HG03045 (cell line): ENCODE measurements around the gene IL3RA.
"Not testable (repeated sequence)": the region's sequence is repeated elsewhere in the genome, so short reads cannot be mapped to it uniquely, and the experiment has no call there.

Experiments used
- ATAC-seq: cut with Tn5 transposase; IDR thresholded peaks from one replicate; pipeline ENCODE4 v1.9.1; 2021; ENCODE audit warnings: mild to moderate bottlenecking, moderate library complexity; ENCODE audit not compliant: unreplicated experiment

The IL3RA gene

GRCh38 chrX:1327651-1328304 lies 8.8 kb upstream of the IL3RA start:
- no peak for ATAC-seq

- ATAC-seq, result no peak
Measured at GRCh38 chrX:1330605-1331004, 6.0 kb upstream of the IL3RA start.

GRCh38 chrX:1332433-1332832 lies 4.2 kb upstream of the IL3RA start:
- not testable (repeated sequence) for ATAC-seq

- ATAC-seq, result no peak
Measured at GRCh38 chrX:1334854-1335253, 1.7 kb upstream of the IL3RA start.

- peak; percentile 35 for ATAC-seq
Measured at GRCh38 chrX:1336948-1337779, 579 bp downstream of the IL3RA start.

GRCh38 chrX:1341545-1342184 lies 5.1 kb downstream of the IL3RA start:
- ATAC-seq, result no peak

GRCh38 chrX:1349606-1350005 lies 13.0 kb downstream of the IL3RA start:
- not testable (repeated sequence) for ATAC-seq

- ATAC-seq, result no peak
Measured at GRCh38 chrX:1351981-1352714, 15.6 kb downstream of the IL3RA start.

- ATAC-seq, result no peak
Measured at GRCh38 chrX:1354036-1355019, 17.7 kb downstream of the IL3RA start.

- no peak for ATAC-seq
Measured at GRCh38 chrX:1355131-1356046, 18.8 kb downstream of the IL3RA start.

- ATAC-seq, result no peak
Measured at GRCh38 chrX:1357993-1358392, 21.4 kb downstream of the IL3RA start.

- no peak for ATAC-seq
Measured at GRCh38 chrX:1358793-1359476, 22.4 kb downstream of the IL3RA start.

- ATAC-seq, result no peak
Measured at GRCh38 chrX:1359477-1359873, 22.9 kb downstream of the IL3RA start.

- ATAC-seq, result no peak
Measured at GRCh38 chrX:1360171-1360570, 23.6 kb downstream of the IL3RA start.

- ATAC-seq, result no peak
Measured at GRCh38 chrX:1361275-1361674, 24.7 kb downstream of the IL3RA start.

GRCh38 chrX:1361910-1362309 lies 25.3 kb downstream of the IL3RA start:
- ATAC-seq, result no peak

- not testable (repeated sequence) for ATAC-seq
Measured at GRCh38 chrX:1366363-1366762, 29.8 kb downstream of the IL3RA start.

- ATAC-seq, result no peak
Measured at GRCh38 chrX:1368385-1368698, 31.8 kb downstream of the IL3RA start.
